Ovary (tissue), 3 donors: ENCODE data around the gene DSCAML1.

Source experiments
- CTCF ChIP-seq, 3 donors: fragments of 450-650 bp in 2 of 3; fragments of 200-600 bp in 1 of 3; IDR thresholded peaks; one replicate each; pipeline versions ENCODE4 v1.5.1 to v1.8.0; 2016 to 2022; ENCODE audit warnings: antibody characterized with exemption in 3 of 3, mild to moderate bottlenecking in 1 of 3
- POLR2A ChIP-seq: fragments of 450-650 bp; IDR thresholded peaks from one replicate; pipeline ENCODE4 v1.6.1; 2017; ENCODE audit warnings: antibody characterized with exemption, mild to moderate bottlenecking, moderate library complexity
- donor health status: DM: no; HTN: no; CAD: no.

DNA sequence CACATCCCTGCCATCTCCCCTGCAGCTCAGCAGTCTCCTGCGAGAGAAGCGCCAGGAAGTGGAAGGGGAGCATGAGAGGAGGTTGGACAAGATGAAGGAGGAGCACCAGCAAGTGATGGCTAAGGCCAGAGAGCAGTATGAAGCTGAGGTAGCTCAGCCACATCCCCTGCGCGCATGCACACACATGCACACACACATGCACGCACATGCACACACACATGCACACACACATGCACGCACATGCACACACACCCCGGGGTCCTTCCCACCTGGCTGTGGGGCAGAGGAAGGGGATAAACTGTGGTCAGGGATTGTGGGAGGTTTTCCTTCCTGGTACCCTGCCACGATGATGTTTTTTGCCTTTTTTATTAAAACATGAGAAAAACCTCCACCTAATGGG lies 404.0 kb downstream of the DSCAML1 start:
- TF ChIP-seq CTCF (IDR thresholded peaks at IDR 0.05) (no peak), POLR2A (no peak)
